ENCODE measurements around the gene APH1B. TPM values are rescaled to one million over a fixed set of nuclear protein-coding genes. Genes with fewer than 3 reads are reported as not detected.
"Not testable (repeated sequence)": the region's sequence is repeated elsewhere in the genome, so short reads cannot be mapped to it uniquely, and the experiment has no call there.

Gene APH1B
- total RNA-seq, 1 donor from 2014 or later = 9.5 TPM

DNA sequence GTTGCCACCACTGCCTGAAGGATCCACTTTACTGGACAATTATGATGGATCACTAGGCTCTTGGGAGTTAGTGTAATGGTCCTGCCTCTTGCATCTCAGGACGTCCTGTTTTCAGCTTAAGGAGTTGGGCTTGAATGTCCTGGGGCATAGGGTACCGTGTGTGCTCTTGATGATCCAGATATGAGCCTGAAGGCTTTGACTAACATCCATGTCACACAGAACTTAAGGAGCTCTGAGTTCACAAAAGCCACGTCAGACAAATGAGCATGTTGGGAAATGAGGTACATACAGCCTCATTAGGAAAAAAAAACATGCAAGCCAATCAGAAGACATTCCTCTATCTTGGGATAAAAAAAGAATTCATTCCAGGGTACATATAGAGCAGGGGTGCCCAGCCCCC is 63.5 kb downstream of the APH1B start:
- Mint-ChIP-seq H3K4me1 (ENCODE audit: low read depth) (peaks cover 16% of the 10 kb centered on the region), H3K4me3 (ENCODE audit: low read depth) (no peak overlapping the region), H3K36me3 (ENCODE audit: low read depth) (no peaks in the 10 kb centered on the region), H3K27ac (no peak overlapping the region), H3K9me3 (no peaks in the 10 kb centered on the region), H3K27me3 (ENCODE audit: low read depth) (peaks cover 2% of the 10 kb centered on the region)
- DNase-seq (ENCODE audit: low spot score) = no peak
- intact Hi-C loops (cut with micrococcal nuclease) = no loop called here

DNA sequence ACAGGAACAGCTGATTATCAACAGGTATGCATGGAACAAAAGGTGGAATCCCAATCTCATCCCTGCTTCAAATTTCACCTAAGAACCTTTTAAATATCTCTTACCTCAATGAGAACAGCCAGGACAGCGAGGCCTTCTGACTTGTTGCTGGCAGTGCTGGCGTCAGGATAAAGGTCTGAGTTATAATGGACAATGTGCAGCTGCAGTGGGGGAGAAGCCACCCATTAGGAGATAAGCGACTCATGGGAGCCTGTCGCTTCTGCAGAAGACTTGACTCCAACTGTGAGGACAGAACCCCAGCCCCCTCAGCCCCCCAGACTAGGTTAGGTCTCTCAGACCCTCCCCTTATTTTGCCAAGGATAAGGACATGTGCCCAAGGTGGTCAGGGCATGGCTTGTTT is 64.5 kb downstream of the APH1B start:
- intact Hi-C loops (cut with micrococcal nuclease) = no loop called here
- no peaks in the 10 kb centered on the region for H3K9me3 Mint-ChIP-seq
- no peak for DNase-seq (ENCODE audit: low spot score)
- no peak overlapping the region for H3K4me3 Mint-ChIP-seq (ENCODE audit: low read depth)
- no peaks in the 10 kb centered on the region for H3K36me3 Mint-ChIP-seq (ENCODE audit: low read depth)
- H3K27ac Mint-ChIP-seq = no peak overlapping the region
- peaks cover 16% of the 10 kb centered on the region for H3K4me1 Mint-ChIP-seq (ENCODE audit: low read depth)
- H3K27me3 Mint-ChIP-seq (ENCODE audit: low read depth) = peaks cover 2% of the 10 kb centered on the region

DNA sequence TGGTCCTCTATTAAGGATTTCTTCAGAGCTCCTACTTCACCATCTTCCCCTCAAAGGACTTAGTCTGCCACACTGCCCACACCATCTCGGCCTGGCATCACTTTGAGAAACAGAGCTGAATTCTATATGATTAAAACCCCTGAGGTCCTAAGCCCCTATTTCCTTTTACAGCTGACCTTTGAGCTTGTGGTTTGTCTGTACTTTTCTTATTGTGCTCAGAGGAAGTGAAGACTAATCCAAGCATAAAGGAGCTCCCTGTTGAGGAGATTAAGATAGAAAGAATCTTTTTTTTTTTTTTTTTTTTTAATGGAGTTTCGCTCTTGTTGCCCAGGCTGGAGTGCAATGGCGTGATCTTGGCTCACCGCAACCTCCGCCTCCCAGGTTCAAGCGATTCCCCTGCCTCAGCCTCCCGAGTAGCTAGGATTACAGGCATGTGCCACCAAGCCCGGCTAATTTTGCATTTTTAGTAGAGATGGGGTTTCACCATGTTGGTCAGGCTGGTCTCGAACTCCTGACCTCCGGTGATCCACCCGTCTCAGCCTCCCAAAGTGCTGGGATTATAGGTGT is 65.7 kb downstream of the APH1B start:
- H3K4me3 Mint-ChIP-seq (ENCODE audit: low read depth); H3K27ac Mint-ChIP-seq; H3K27me3 Mint-ChIP-seq (ENCODE audit: low read depth); intact Hi-C loops (cut with micrococcal nuclease); DNase-seq (ENCODE audit: low spot score); H3K9me3 Mint-ChIP-seq; H3K36me3 Mint-ChIP-seq (ENCODE audit: low read depth): not testable (repeated sequence)
- peaks cover 16% of the 10 kb centered on the region for H3K4me1 Mint-ChIP-seq (ENCODE audit: low read depth)

DNA sequence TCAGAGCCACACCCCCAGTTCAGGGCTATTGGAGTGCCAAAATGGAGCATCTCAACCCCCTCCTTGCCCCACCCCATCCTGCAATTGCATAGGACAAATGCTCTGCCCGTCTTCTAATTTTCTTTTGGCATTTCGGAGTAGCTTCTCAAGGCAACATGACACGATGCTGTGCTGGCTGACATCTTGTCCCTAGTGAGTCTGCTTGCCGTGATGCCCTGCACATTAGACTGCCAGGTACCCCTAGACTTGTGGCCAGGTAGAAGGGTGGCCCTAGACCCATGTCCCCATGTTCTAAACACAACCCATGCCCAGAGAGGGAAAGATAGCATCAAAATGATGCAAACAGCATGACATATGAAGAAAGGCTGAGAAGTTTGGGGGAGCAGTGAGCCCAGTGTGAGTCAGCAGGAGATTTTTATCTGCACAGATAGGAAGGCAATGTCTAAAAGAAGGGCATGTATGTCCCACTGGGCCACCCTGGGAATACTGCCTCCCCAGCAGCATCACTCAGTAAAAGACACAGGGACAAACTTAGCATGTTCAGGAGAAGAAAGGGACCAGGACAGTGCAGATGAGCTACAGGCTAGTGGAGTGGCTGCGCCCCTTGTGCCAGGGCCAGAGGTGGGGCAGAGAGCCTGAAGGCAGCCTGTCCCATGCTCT is 67.5 kb downstream of the APH1B start:
- Mint-ChIP-seq H3K4me3 (ENCODE audit: low read depth) (no peak overlapping the region), H3K36me3 (ENCODE audit: low read depth) (no peaks in the 10 kb centered on the region), H3K4me1 (ENCODE audit: low read depth) (peaks cover 16% of the 10 kb centered on the region), H3K27me3 (ENCODE audit: low read depth) (no peaks in the 10 kb centered on the region), H3K27ac (no peak overlapping the region), H3K9me3 (no peaks in the 10 kb centered on the region)
- intact Hi-C loops (cut with micrococcal nuclease) = no loop called here
- no peak for DNase-seq (ENCODE audit: low spot score)

DNA sequence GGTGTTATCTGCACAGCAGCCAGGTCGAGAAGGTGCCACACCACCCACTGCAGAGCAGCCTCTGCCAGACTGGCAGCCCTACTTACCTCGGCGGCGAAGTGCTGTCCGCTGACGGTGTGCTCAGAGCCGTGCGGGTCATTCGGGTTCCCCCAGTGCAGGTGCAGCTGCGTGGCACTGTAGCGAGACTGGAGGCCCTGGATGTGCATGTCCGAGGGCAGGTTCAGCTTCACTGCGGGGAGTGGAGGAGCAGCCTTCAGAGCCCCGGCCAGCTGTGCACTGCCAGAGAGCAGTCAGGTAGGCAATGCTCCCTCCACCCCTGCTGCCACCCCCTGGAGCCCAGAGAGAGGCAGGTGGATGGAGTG is 68.0 kb downstream of the APH1B start:
- H3K4me3 Mint-ChIP-seq (ENCODE audit: low read depth) = no peak overlapping the region
- no peaks in the 10 kb centered on the region for H3K36me3 Mint-ChIP-seq (ENCODE audit: low read depth)
- intact Hi-C loops (cut with micrococcal nuclease) = no loop called here
- no peak overlapping the region for H3K27ac Mint-ChIP-seq
- no peaks in the 10 kb centered on the region for H3K27me3 Mint-ChIP-seq (ENCODE audit: low read depth)
- peaks cover 16% of the 10 kb centered on the region for H3K4me1 Mint-ChIP-seq (ENCODE audit: low read depth)
- DNase-seq (ENCODE audit: low spot score) = no peak
- no peaks in the 10 kb centered on the region for H3K9me3 Mint-ChIP-seq

DNA sequence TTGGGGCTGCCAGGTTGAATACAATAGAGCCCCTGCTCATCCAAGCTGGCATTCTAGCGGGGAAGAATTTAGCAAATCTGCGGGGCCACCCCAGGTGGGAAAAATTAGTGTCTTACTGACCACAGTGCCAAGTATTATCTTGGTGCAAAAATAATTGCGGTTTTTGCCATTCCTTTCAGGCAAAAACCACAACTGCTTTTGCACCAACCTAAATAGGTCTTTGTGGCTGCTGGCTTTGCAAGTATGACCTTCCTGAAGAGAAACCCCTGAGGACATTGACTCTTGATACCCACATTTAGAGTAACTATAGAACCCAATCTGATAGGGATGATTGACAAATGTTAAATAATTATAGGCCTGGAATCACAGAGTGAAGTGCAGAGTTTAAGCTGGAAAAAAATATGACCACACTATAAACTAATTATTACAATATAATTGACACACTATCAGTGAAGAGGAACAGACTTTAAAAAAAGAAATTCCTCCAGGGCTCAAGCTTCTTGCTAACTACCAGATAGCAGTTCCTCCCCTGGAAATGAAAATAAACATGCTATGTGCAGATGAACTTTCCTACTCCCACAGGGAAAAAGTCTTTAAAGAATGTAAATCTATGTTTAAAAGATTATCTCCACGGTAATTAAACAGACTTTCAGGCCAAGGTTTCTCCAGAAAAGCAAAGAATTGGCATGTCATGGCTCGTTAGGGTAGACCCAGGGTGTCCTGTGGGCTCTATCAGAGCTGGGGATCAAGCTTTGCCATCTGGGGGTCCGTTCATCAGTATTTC is 69.9 kb downstream of the APH1B start:
- Mint-ChIP-seq H3K36me3 (ENCODE audit: low read depth) (no peaks in the 10 kb centered on the region), H3K9me3 (no peaks in the 10 kb centered on the region), H3K4me3 (ENCODE audit: low read depth) (no peak overlapping the region), H3K27me3 (ENCODE audit: low read depth) (no peaks in the 10 kb centered on the region), H3K4me1 (ENCODE audit: low read depth) (peaks cover 16% of the 10 kb centered on the region), H3K27ac (no peak overlapping the region)
- DNase-seq (ENCODE audit: low spot score) = no peak
- intact Hi-C loops (cut with micrococcal nuclease) = no loop called here

DNA sequence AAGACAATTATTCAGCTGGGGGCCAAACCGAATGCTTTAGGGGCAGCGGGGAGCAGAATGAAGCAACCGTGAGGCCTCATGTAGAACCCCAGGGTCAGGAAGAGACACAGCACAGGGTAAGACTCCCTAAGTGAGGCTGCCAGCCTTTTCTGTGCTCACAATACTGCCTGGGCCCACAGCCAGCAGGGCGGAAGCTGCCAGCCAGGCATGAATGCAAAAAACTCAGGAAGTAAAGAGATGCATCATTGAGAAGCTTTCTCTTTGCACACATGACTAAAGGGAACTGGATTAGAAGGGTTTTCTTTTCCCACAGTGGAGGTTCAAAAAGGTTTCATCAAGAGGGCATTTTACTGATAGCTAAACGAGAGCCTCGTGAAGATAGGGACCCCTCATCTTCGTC is 71.0 kb downstream of the APH1B start:
- intact Hi-C loops (cut with micrococcal nuclease) = no loop called here
- no peak overlapping the region for H3K27ac Mint-ChIP-seq
- peaks cover 1% of the 10 kb centered on the region for H3K27me3 Mint-ChIP-seq (ENCODE audit: low read depth)

DNA sequence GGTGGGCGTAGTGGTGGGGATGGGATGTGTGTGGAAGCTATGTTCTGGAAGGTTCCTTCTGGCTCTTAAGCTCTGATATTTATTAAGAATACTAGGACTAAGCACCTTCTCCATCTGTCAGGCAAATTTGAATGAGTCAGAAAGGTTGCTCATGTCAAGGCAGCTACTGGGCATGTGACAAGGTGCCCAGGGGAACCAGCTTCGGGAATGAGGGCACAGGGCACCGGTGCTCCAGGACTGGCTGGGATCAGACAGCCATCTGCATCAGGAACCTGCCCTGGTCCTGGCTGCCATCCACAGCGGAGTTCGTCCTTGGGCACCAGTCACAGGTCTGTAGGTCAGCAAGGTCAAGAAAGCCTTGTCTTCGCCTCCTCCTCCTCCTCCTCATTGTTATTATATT is 71.8 kb downstream of the APH1B start:
- intact Hi-C loops (cut with micrococcal nuclease) = no loop called here
- no peaks in the 10 kb centered on the region for H3K36me3 Mint-ChIP-seq (ENCODE audit: low read depth)
- H3K9me3 Mint-ChIP-seq = no peaks in the 10 kb centered on the region
- no peak for DNase-seq (ENCODE audit: low spot score)
- peaks cover 1% of the 10 kb centered on the region for H3K27me3 Mint-ChIP-seq (ENCODE audit: low read depth)
- no peak overlapping the region for H3K27ac Mint-ChIP-seq
- no peak overlapping the region for H3K4me3 Mint-ChIP-seq (ENCODE audit: low read depth)
- peaks cover 6% of the 10 kb centered on the region for H3K4me1 Mint-ChIP-seq (ENCODE audit: low read depth)

More for the DNA sequence above, 71.0 kb downstream of the APH1B start:
- H3K9me3 Mint-ChIP-seq = no peaks in the 10 kb centered on the region
- no peak overlapping the region for H3K4me3 Mint-ChIP-seq (ENCODE audit: low read depth)
- DNase-seq (ENCODE audit: low spot score) = no peak
- H3K4me1 Mint-ChIP-seq (ENCODE audit: low read depth) = peaks cover 13% of the 10 kb centered on the region
- no peaks in the 10 kb centered on the region for H3K36me3 Mint-ChIP-seq (ENCODE audit: low read depth)

DNA sequence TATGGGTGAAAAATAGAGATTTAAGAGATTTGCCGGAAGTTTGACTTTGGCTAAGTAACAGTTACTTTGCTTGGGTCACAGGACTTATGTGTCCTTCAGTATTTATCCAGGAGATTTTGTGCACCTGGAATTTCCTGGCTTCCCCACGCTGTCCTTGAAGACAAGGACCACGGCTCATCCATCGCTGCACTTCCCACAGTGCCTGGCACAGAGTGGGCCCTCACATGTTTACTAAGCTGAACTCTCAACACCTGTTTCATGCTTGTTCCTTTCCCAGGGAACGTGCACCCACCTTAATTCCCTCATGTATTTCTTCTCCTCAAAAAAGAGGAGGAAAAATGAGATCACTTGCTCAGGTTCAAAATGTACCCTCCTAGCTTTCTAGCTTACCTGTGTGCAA is 72.2 kb downstream of the APH1B start:
- Mint-ChIP-seq H3K4me3 (ENCODE audit: low read depth) (no peak overlapping the region), H3K36me3 (ENCODE audit: low read depth) (no peaks in the 10 kb centered on the region), H3K27ac (no peak overlapping the region), H3K9me3 (no peaks in the 10 kb centered on the region), H3K27me3 (ENCODE audit: low read depth) (peaks cover 1% of the 10 kb centered on the region), H3K4me1 (ENCODE audit: low read depth) (peaks cover 5% of the 10 kb centered on the region)
- no peak for DNase-seq (ENCODE audit: low spot score)
- intact Hi-C loops (cut with micrococcal nuclease) = no loop called here

DNA sequence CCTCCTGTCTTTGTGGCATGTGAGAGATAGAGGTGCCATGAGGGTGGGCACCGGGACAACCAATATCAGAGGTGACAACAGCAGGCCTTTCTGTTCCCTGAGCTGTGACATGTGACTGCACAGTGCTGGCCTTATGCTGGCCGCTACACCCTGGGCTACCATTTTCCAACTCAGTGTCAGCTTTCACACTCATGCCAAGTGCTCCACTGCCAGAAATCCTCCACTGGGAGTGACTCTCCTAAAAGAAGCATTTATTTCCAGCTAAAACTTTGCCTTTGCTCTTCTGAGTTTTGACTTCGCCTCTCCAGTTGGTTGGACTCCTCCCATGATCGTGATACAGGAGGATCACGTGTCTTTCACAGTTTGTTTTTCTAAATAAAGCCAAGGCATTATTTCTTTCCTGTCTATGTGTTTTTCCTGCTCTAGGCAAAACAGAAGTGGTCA is 72.8 kb downstream of the APH1B start:
- peaks cover 1% of the 10 kb centered on the region for H3K27me3 Mint-ChIP-seq (ENCODE audit: low read depth)
- intact Hi-C loops (cut with micrococcal nuclease) = no loop called here
- no peaks in the 10 kb centered on the region for H3K4me1 Mint-ChIP-seq (ENCODE audit: low read depth)
- DNase-seq (ENCODE audit: low spot score) = no peak
- no peak overlapping the region for H3K4me3 Mint-ChIP-seq (ENCODE audit: low read depth)
- no peak overlapping the region for H3K27ac Mint-ChIP-seq
- no peaks in the 10 kb centered on the region for H3K36me3 Mint-ChIP-seq (ENCODE audit: low read depth)
- no peaks in the 10 kb centered on the region for H3K9me3 Mint-ChIP-seq

DNA sequence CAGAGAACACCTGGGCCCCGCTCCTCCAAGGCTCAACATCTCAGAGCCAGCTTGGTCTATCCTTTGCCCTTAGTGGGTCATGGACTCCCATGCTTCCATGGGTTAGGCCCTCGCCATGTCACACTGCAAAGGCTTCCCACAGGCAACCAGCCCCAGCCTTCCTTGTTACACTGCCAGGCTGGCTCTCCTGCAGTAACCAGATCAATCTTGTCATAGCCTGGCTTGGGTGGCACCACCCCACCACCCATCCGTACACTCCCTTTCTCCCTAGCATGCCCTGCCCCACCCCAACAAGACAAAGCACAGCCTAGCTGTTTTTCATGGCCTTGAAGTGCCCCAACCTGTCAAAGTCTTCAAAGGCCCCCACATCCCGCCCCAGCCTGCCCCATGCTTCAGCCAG is 73.8 kb downstream of the APH1B start:
- Mint-ChIP-seq H3K9me3 (no peaks in the 10 kb centered on the region), H3K36me3 (ENCODE audit: low read depth) (no peaks in the 10 kb centered on the region), H3K27me3 (ENCODE audit: low read depth) (peaks cover 3% of the 10 kb centered on the region), H3K27ac (no peak overlapping the region), H3K4me1 (ENCODE audit: low read depth) (no peaks in the 10 kb centered on the region), H3K4me3 (ENCODE audit: low read depth) (no peak overlapping the region)
- intact Hi-C loops (cut with micrococcal nuclease) = no loop called here
- no peak for DNase-seq (ENCODE audit: low spot score)

DNA sequence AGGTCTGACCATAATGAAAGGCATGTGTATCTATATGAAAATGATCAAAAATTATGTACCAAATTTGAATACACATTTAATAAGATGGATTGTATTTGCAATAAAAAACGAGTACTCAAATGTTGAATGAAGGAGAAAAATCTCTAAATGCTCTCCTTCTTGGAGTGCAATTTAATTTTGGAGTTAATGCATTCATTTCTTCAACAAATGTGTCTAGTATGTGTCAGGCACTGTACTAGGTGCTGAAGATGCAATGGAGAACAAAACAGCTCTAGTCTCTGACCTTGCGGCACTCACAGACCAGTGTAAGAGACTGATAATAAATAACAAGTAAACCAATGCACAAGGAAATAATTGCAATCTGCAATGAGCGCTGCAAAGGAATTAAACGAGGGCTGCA is 75.4 kb downstream of the APH1B start:
- Mint-ChIP-seq H3K27me3 (ENCODE audit: low read depth) (peaks cover 3% of the 10 kb centered on the region), H3K27ac (no peak overlapping the region), H3K4me1 (ENCODE audit: low read depth) (no peaks in the 10 kb centered on the region), H3K36me3 (ENCODE audit: low read depth) (no peaks in the 10 kb centered on the region), H3K9me3 (no peaks in the 10 kb centered on the region), H3K4me3 (ENCODE audit: low read depth) (no peak overlapping the region)
- intact Hi-C loops (cut with micrococcal nuclease) = no loop called here
- no peak for DNase-seq (ENCODE audit: low spot score)

DNA sequence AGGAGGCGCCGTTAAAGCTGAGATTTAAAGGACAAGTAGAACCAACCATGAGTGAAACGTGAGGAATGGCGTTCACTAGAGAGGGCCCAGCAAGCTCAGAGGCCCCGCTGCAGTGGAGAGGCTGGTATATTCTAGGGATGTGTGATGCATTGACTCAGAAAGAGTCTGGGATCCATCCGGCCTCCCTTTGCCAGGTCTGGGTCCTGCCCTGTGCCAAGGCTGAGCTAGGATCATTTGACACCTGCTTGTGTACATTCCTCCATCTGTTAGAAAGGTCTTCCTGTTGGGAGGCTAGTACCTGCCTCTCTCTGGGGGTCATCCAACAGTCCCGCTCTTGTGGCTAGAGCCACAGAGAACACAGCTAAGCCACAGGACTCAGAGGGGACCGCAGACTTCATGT is 75.9 kb downstream of the APH1B start:
- DNase-seq (ENCODE audit: low spot score) = no peak
- Mint-ChIP-seq H3K4me3 (ENCODE audit: low read depth) (no peak overlapping the region), H3K9me3 (no peaks in the 10 kb centered on the region), H3K4me1 (ENCODE audit: low read depth) (no peaks in the 10 kb centered on the region), H3K36me3 (ENCODE audit: low read depth) (no peaks in the 10 kb centered on the region), H3K27ac (no peak overlapping the region), H3K27me3 (ENCODE audit: low read depth) (peaks cover 3% of the 10 kb centered on the region)
- intact Hi-C loops (cut with micrococcal nuclease) = no loop called here
